HepG2 (cell line): Measurements from ENCODE around the gene PSMC2. TPM values are rescaled to one million over a fixed set of nuclear protein-coding genes. Genes with fewer than 3 reads are reported as not detected.
A peak's percentile ranks its signal among the peaks of the same experiment; 100 is the strongest.

Source experiments
- CCDC6 ChIP-seq: sonication (generic); formaldehyde crosslinking; IDR thresholded peaks from 2 replicates; pipeline ENCODE4 v1.8.1; 2022; ENCODE audit warnings: mild to moderate bottlenecking, missing genetic modification reagents, moderate library complexity
- CTCF ChIP-seq: sonication (generic); formaldehyde crosslinking; IDR thresholded peaks from 2 replicates; pipeline ENCODE4 v1.5.0; 2020; ENCODE audit warnings: mild to moderate bottlenecking, missing genetic modification reagents, moderate library complexity
- EHMT2 ChIP-seq: fragments of 200-600 bp; sonication (generic); IDR thresholded peaks from 2 replicates; pipeline ENCODE4 v1.7.0; 2017; ENCODE audit warnings: antibody characterized with exemption, low read depth, low read length, borderline replicate concordance
- ELF4 ChIP-seq: sonication (generic); formaldehyde crosslinking; IDR thresholded peaks from 2 replicates; pipeline ENCODE4 v1.5.0; 2020; ENCODE audit warnings: missing genetic modification reagents, mild to moderate bottlenecking, moderate library complexity, borderline replicate concordance
- ELK4 ChIP-seq: sonication (generic); formaldehyde crosslinking; IDR thresholded peaks from 2 replicates; pipeline ENCODE4 v1.9.0; 2021; ENCODE audit warnings: missing genetic modification reagents, borderline replicate concordance
- FOXA3 ChIP-seq: IDR thresholded peaks from 2 replicates; pipeline ENCODE4 v1.6.1; 2016; ENCODE audit warnings: missing genetic modification reagents, missing compliant biosample characterization
- HOXA7 ChIP-seq: sonication (generic); formaldehyde crosslinking; IDR thresholded peaks from 2 replicates; pipeline ENCODE4 v1.8.1; 2022; ENCODE audit warnings: mild to moderate bottlenecking, missing genetic modification reagents, moderate library complexity
- KDM2A ChIP-seq: sonication (generic); formaldehyde crosslinking; IDR thresholded peaks from 2 replicates; pipeline ENCODE4 v1.4.0; 2020; ENCODE audit warnings: low read depth, missing genetic modification reagents, borderline replicate concordance
- KLF16 ChIP-seq, 2 experiments: sonication (generic) in 1 of 2; formaldehyde crosslinking in 1 of 2; IDR thresholded peaks; 2 replicates each; pipeline versions ENCODE4 v1.6.1 to v1.8.0; 2016 to 2023; ENCODE audit warnings: missing genetic modification reagents in 2 of 2, missing compliant biosample characterization in 1 of 2
- MAFG ChIP-seq: sonication (generic); formaldehyde crosslinking; IDR thresholded peaks from 2 replicates; pipeline ENCODE4 v1.5.1; 2020; ENCODE audit warnings: mild to moderate bottlenecking, missing genetic modification reagents
- MAX ChIP-seq: IDR thresholded peaks from 2 replicates; pipeline ENCODE4 v1.6.1; 2012; ENCODE audit warnings: inconsistent platforms
- MIER2 ChIP-seq: IDR thresholded peaks from 2 replicates; pipeline ENCODE4 v1.6.1; 2016; ENCODE audit warnings: missing biosample characterization, missing genetic modification reagents
- MYPOP ChIP-seq: sonication (generic); formaldehyde crosslinking; IDR thresholded peaks from 2 replicates; pipeline ENCODE4 v1.8.1; 2023; ENCODE audit warnings: mild to moderate bottlenecking, moderate library complexity, missing genetic modification reagents
- NAIF1 ChIP-seq: sonication (generic); formaldehyde crosslinking; IDR thresholded peaks from 2 replicates; pipeline ENCODE4 v1.5.0; 2020; ENCODE audit warnings: mild to moderate bottlenecking, missing genetic modification reagents, borderline replicate concordance
- NCOA2 ChIP-seq: sonication (generic); formaldehyde crosslinking; IDR thresholded peaks from 2 replicates; pipeline ENCODE4 v1.8.0; 2022; ENCODE audit warnings: inconsistent platforms
- NKX3-1 ChIP-seq: sonication (generic); formaldehyde crosslinking; IDR thresholded peaks from 2 replicates; pipeline ENCODE4 v1.5.0; 2020; ENCODE audit warnings: missing genetic modification reagents
- NR2C2 ChIP-seq: sonication (generic); formaldehyde crosslinking; IDR thresholded peaks from 2 replicates; pipeline ENCODE4 v1.4.0; 2020; ENCODE audit warnings: missing genetic modification reagents, mild to moderate bottlenecking, moderate library complexity, borderline replicate concordance
- PPARG ChIP-seq: conservative IDR thresholded peaks from 2 replicates; pipeline ENCODE4 v1.6.1; 2016; ENCODE audit warnings: missing biosample characterization, missing genetic modification reagents
- RXRB ChIP-seq: IDR thresholded peaks from 2 replicates; pipeline ENCODE4 v1.6.1; 2016; ENCODE audit warnings: borderline replicate concordance, missing genetic modification reagents, missing compliant biosample characterization
- SKI ChIP-seq: fragments of 450-650 bp; IDR thresholded peaks from one replicate; pipeline ENCODE4 v1.6.1; 2018; ENCODE audit warnings: mild to moderate bottlenecking; ENCODE audit not compliant: partially characterized antibody
- TBX2 ChIP-seq: sonication (generic); formaldehyde crosslinking; IDR thresholded peaks from 2 replicates; pipeline ENCODE4 v1.5.0; 2020; ENCODE audit warnings: missing genetic modification reagents, mild to moderate bottlenecking, borderline replicate concordance
- ZBTB21 ChIP-seq: sonication (generic); formaldehyde crosslinking; IDR thresholded peaks from 2 replicates; pipeline ENCODE4 v1.4.0; 2020; ENCODE audit warnings: missing genetic modification reagents
- ZFYVE20 ChIP-seq: sonication (generic); formaldehyde crosslinking; IDR thresholded peaks from 2 replicates; pipeline ENCODE4 v1.8.0; 2023; ENCODE audit warnings: low read depth, mild to moderate bottlenecking, moderate library complexity, missing genetic modification reagents, borderline replicate concordance
- ZNF580 ChIP-seq: IDR thresholded peaks from 2 replicates; pipeline ENCODE4 v1.6.1; 2016; ENCODE audit warnings: low read depth, borderline replicate concordance
- ZNF660 ChIP-seq: sonication (generic); formaldehyde crosslinking; IDR thresholded peaks from 2 replicates; pipeline ENCODE4 v1.5.1; 2020; ENCODE audit warnings: mild to moderate bottlenecking, low read depth, missing genetic modification reagents, borderline replicate concordance
- ZSCAN22 ChIP-seq: sonication (generic); formaldehyde crosslinking; IDR thresholded peaks from 2 replicates; pipeline ENCODE4 v1.4.0; 2020; ENCODE audit warnings: mild to moderate bottlenecking, missing genetic modification reagents
- polyA plus RNA-seq, 8 experiments: library from polyadenylated mRNA; depleted of rRNA in 3 of 8; stranded (reverse) in 7 of 8; unstranded in 1 of 8; fragments of >200 nt; fragmentation: Illumina TruSeq in 4 of 8; extraction: Trizol in 4 of 8; gene quantifications; 2 replicates each; pipeline versions ENCODE4 v1.2.1 to v1.2.3, GENCODE V29; 2011 to 2016; ENCODE audit warnings: low read depth in 4 of 8, missing spikeins in 1 of 8, mixed read lengths in 1 of 8; ENCODE audit not compliant: insufficient read depth in 1 of 8
- total RNA-seq, 5 experiments: library from RNA; depleted of rRNA; stranded (reverse); fragments of >200 nt; fragmentation: Illumina TruSeq; extraction: Trizol; gene quantifications; 2 replicates each; pipeline ENCODE4 v1.2.3, GENCODE V29; 2016; ENCODE audit warnings: low read depth in 1 of 5

Gene PSMC2
- total and polyA plus RNA-seq, 2 of the 13 experiments (the other 11 are each of a cell fraction or from before 2014, with no cell fraction given), result 89.9 to 181 TPM

GRCh38 chr7:103347507-103348267, at the start of gene PSMC2 (continued):
- TF ChIP-seq RXRB (CRISPR knock-in tag) (peak; percentile 67), MAX (peak; percentile 65), NR2C2 (CRISPR knock-in tag) (peak; percentile 94), KLF16 (CRISPR knock-in tag; IDR thresholded peaks at IDR 0.05) (peak in 1 of 2 experiments; percentile 76; a peak in 1 of 4 replicates), FOXA3 (CRISPR knock-in tag) (peak; percentile 74), NCOA2 (CRISPR knock-in tag) (peak; percentile 20; the same call in 1 of the 2 replicates), MIER2 (CRISPR knock-in tag) (0 out of 2 replicates have a peak, but pooled peaks have one; percentile 32), MYPOP (CRISPR knock-in tag) (no peak), ZNF580 (CRISPR knock-in tag) (peak; percentile 33; the same call in 1 of the 2 replicates), KDM2A (CRISPR knock-in tag) (peak; percentile 76), ZBTB21 (CRISPR knock-in tag) (no peak), MAFG (CRISPR knock-in tag) (peak; percentile 74), SKI (no peak), ZFYVE20 (CRISPR knock-in tag) (no peak), HOXA7 (CRISPR knock-in tag) (no peak), ELK4 (CRISPR knock-in tag) (no peak), NKX3-1 (CRISPR knock-in tag) (no peak), NAIF1 (CRISPR knock-in tag) (peak; percentile 37; the same call in 1 of the 2 replicates), CCDC6 (CRISPR knock-in tag) (no peak), EHMT2 (no peak), CTCF (CRISPR knock-in tag) (no peak), ELF4 (CRISPR knock-in tag) (peak; percentile 81), ZNF660 (CRISPR knock-in tag) (no peak), TBX2 (CRISPR knock-in tag) (peak; percentile 67; the same call in 1 of the 2 replicates), ZSCAN22 (CRISPR knock-in tag) (0 out of 2 replicates have a peak, but pooled peaks have one; percentile 26), PPARG (no peak)
